Type B pancreatic cell (in vitro differentiated cells): ENCODE results near the gene SLC4A4. TPM values are rescaled to one million over a fixed set of nuclear protein-coding genes. Genes with fewer than 3 reads are reported as not detected.
A peak's percentile ranks its signal among the peaks of the same experiment; 100 is the strongest.

Experiments used
- DNase-seq: peaks from one replicate; pipeline ENCODE4 v3.0.0; 2021; ENCODE audit warnings: mixed read lengths; ENCODE audit not compliant: unreplicated experiment; ENCODE audit errors: extremely low spot score
- H3K27ac Mint-ChIP-seq: 2 replicates; pipeline ENCODE4 v1.8.0; 2021; ENCODE audit warnings: mild to moderate bottlenecking, mixed read lengths
- H3K27me3 Mint-ChIP-seq: 2 replicates; pipeline ENCODE4 v1.8.0; 2021; ENCODE audit warnings: mixed read lengths
- H3K36me3 Mint-ChIP-seq: 2 replicates; pipeline ENCODE4 v1.8.0; 2021; ENCODE audit warnings: mixed read lengths
- H3K4me1 Mint-ChIP-seq: one replicate; pipeline ENCODE4 v1.8.0; 2021; ENCODE audit warnings: mixed read lengths; ENCODE audit not compliant: unreplicated experiment
- H3K4me3 Mint-ChIP-seq: 2 replicates; pipeline ENCODE4 v1.8.0; 2021; ENCODE audit warnings: mild to moderate bottlenecking, mixed read lengths
- H3K9me3 Mint-ChIP-seq: 2 replicates; pipeline ENCODE4 v1.8.0; 2021; ENCODE audit warnings: mixed read lengths
- CTCF ChIP-seq: fragments of 200-600 bp; sonication (generic); conservative IDR thresholded peaks from 2 replicates; pipeline ENCODE4 v1.5.0; 2021; ENCODE audit warnings: antibody characterized with exemption, mild to moderate bottlenecking
- total RNA-seq: library from RNA; stranded (reverse); gene quantifications from 2 replicates; pipeline ENCODE4 v1.2.1, GENCODE V29; 2021; ENCODE audit warnings: low replicate concordance

Gene SLC4A4
- total RNA-seq, 1 donor from 2014 or later, result 27.2 TPM

- H3K27ac Mint-ChIP-seq, result no peak overlapping the region
- H3K27me3 Mint-ChIP-seq, result no peaks in the 10 kb centered on the region
- no peak for DNase-seq
- H3K4me1 Mint-ChIP-seq, result peaks cover 14% of the 10 kb centered on the region
- no peak overlapping the region for H3K4me3 Mint-ChIP-seq
- H3K36me3 Mint-ChIP-seq, result peaks cover 9% of the 10 kb centered on the region
- TF ChIP-seq CTCF, result no peak
- H3K9me3 Mint-ChIP-seq, result no peaks in the 10 kb centered on the region
Measured at GRCh38 chr4:71472946-71473345, 134.1 kb downstream of the SLC4A4 start.

DNA sequence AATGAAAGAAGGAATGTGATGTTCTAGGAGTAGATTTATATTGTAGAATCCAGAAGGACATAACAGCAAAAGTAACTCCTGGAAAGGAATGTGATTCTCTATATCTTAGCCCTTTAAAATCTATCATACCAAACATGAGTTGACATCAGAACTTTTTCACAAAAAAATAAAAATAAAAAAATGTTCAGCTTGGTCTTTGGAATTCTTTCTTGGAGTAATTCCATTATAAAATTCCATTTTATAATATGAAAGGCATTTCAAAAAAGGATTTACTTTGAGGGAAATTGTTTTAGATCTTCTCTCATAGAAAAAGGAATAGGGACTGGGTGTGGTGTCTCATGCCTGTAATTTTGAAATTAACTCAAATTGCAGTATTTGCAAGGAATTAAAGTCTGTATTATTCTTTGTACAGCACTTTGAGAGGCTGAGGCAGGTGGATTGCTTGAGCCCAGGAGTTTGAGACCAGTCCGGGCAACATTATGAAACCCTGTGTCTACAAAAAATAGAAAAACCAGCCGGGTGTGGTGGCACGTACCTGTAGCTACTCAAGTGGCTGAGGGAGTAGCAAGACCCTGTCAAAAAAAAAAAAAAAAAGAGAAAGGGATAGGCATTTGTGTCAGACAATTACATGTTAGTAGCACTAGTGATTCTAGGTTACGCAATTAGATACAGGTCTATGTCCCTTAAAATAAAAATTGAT is 134.9 kb downstream of the SLC4A4 start:
- H3K36me3 Mint-ChIP-seq, result peaks cover 9% of the 10 kb centered on the region
- peaks cover 7% of the 10 kb centered on the region for H3K4me1 Mint-ChIP-seq
- no peak for DNase-seq
- H3K4me3 Mint-ChIP-seq, result no peak overlapping the region
- no peak for TF ChIP-seq CTCF
- no peaks in the 10 kb centered on the region for H3K9me3 Mint-ChIP-seq
- no peak overlapping the region for H3K27ac Mint-ChIP-seq
- H3K27me3 Mint-ChIP-seq, result no peaks in the 10 kb centered on the region

GRCh38 chr4:71474731-71475130 is 135.9 kb downstream of the SLC4A4 start:
- peaks cover 9% of the 10 kb centered on the region for H3K36me3 Mint-ChIP-seq
- no peak for TF ChIP-seq CTCF
- peaks cover 5% of the 10 kb centered on the region for H3K4me1 Mint-ChIP-seq
- no peaks in the 10 kb centered on the region for H3K27me3 Mint-ChIP-seq
- no peaks in the 10 kb centered on the region for H3K9me3 Mint-ChIP-seq
- no peak overlapping the region for H3K4me3 Mint-ChIP-seq
- H3K27ac Mint-ChIP-seq, result no peak overlapping the region
- no peak for DNase-seq

DNA sequence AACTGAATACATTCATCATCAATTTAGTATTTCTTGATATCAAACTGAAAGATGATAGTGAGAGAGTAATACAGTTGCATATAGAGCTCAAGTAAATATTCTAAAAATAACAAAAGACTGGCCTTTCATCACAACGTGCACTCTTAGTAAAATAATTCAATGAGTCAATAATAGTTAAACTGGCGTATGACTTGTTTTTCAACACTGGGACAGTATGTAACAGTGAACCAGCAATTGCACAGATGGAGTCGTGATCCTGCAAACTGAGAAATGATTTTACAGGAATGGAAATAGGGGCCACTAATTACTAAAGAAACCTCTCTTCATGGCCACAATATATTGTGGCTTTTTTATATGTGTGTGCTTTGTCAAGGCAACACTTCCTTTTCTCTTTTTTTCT is 137.4 kb downstream of the SLC4A4 start:
- no peak for DNase-seq
- Mint-ChIP-seq H3K4me1 (no peaks in the 10 kb centered on the region), H3K27ac (no peak overlapping the region), H3K36me3 (peaks cover 6% of the 10 kb centered on the region), H3K4me3 (no peak overlapping the region), H3K27me3 (no peaks in the 10 kb centered on the region), H3K9me3 (no peaks in the 10 kb centered on the region)
- TF ChIP-seq CTCF, result no peak

- Mint-ChIP-seq H3K4me1 (peaks cover 7% of the 10 kb centered on the region), H3K36me3 (peaks cover 9% of the 10 kb centered on the region), H3K27ac (peak overlapping the region; percentile 54)
Measured at GRCh38 chr4:71486550-71487343, 147.9 kb downstream of the SLC4A4 start.

More at GRCh38 chr4:71486550-71487343, 147.9 kb downstream of the SLC4A4 start:
- DNase-seq, result no peak
- TF ChIP-seq CTCF, result no peak
- H3K27me3 Mint-ChIP-seq, result no peaks in the 10 kb centered on the region
- peak overlapping the region; percentile 32 for H3K4me3 Mint-ChIP-seq
- H3K9me3 Mint-ChIP-seq, result peaks cover 6% of the 10 kb centered on the region
